GM12878 (cell line): ENCODE results near the gene GALK2. TPM values are rescaled to one million over a fixed set of nuclear protein-coding genes. Genes with fewer than 3 reads are reported as not detected.

Experiments
- ATAC-seq: fragments of 200-7000 bp; cut with Tn5 transposase; 3 replicates; pipeline ENCODE4 v1.9.1; 2020; ENCODE audit warnings: mild to moderate bottlenecking, moderate library complexity
- BruUV-seq: library from RNA; stranded (reverse); fragments of 400-500 nt; replicated peaks from 2 replicates; lab custom pipeline; 2021; lab: Mats Ljungman, UMichigan
- CTCF ChIA-PET: fragments of 300-600 bp; sonication (Branson Sonifier 250); formaldehyde crosslinking; extraction: SDS; loops from one replicate; lab custom pipeline; 2021; ENCODE audit warnings: inconsistent platforms; lab: Yijun Ruan, JAX
- POLR2A ChIA-PET: fragments of 350-600 bp; formaldehyde crosslinking; extraction: SDS; loops from one replicate; lab custom pipeline; 2021; ENCODE audit warnings: inconsistent platforms; lab: Charles Lee
- RAD21 ChIA-PET: fragments of 300-600 bp; sonication (Branson Sonifier 250); formaldehyde crosslinking; loops from one replicate; lab custom pipeline; 2023; ENCODE audit warnings: antibody characterized with exemption; ENCODE audit not compliant: unreplicated experiment; lab: Charles Lee
- SMC1A ChIA-PET: fragments of 300-600 bp; sonication (Branson Sonifier 250); formaldehyde crosslinking; loops from one replicate; lab custom pipeline; 2023; ENCODE audit not compliant: unreplicated experiment, uncharacterized antibody; lab: Charles Lee
- DNase-seq: peaks from one replicate; pipeline ENCODE4 v3.0.0-alpha.2; 2011; ENCODE audit warnings: low read depth, low spot score
- FAIRE-seq: peaks from 3 replicates; lab custom pipeline; 2011; peaks lifted over from hg19 to GRCh38; lab: Jason Lieb, UNC
- H2AFZ ChIP-seq: 2 replicates; pipeline ENCODE4 v1.6.0; 2011; ENCODE audit warnings: low read depth, low read length, control low read depth; ENCODE audit not compliant: control insufficient read depth
- H3K27ac ChIP-seq: 2 replicates; pipeline ENCODE4 v1.5.1; 2011; ENCODE audit warnings: control low read depth; ENCODE audit not compliant: control insufficient read depth, insufficient read depth
- H3K27me3 ChIP-seq, 2 experiments: replicated peaks in 1 of 2; 2 replicates each; pipeline versions ENCODE4 v1.6.0 to v1.6.1; 2011; ENCODE audit warnings: low read length in 1 of 2; ENCODE audit not compliant: control insufficient read depth in 2 of 2, insufficient read depth in 2 of 2
- H3K36me3 ChIP-seq, 2 experiments: 2 replicates each; pipeline ENCODE4 v1.5.1; 2011; ENCODE audit warnings: low read length in 1 of 2; ENCODE audit not compliant: control insufficient read depth in 2 of 2, insufficient read depth in 2 of 2
- H3K4me1 ChIP-seq: 2 replicates; pipeline ENCODE4 v1.6.1; 2011; ENCODE audit warnings: mild to moderate bottlenecking, low read length, moderate library complexity, mixed read lengths; ENCODE audit not compliant: control insufficient read depth, insufficient read depth
- H3K4me2 ChIP-seq: 2 replicates; pipeline ENCODE4 v1.6.0; 2011; ENCODE audit warnings: control low read depth; ENCODE audit not compliant: control insufficient read depth, insufficient read depth
- H3K4me3 ChIP-seq: fragments of 200-600 bp; sonication (generic); 2 replicates; pipeline ENCODE4 v1.5.1; 2016
- H3K79me2 ChIP-seq: 2 replicates; pipeline ENCODE4 v1.6.0; 2011; ENCODE audit warnings: low read length; ENCODE audit not compliant: control insufficient read depth, insufficient read depth
- H3K9ac ChIP-seq: 2 replicates; pipeline ENCODE4 v1.8.0; 2011; ENCODE audit warnings: low read length, control low read depth, mixed read lengths; ENCODE audit not compliant: control insufficient read depth, insufficient read depth
- H3K9me3 ChIP-seq: replicated peaks from 3 replicates; pipeline ENCODE4 v1.5.1; 2011; ENCODE audit warnings: mild to moderate bottlenecking, low read length; ENCODE audit not compliant: control insufficient read depth, insufficient read depth
- H4K20me1 ChIP-seq: 2 replicates; pipeline ENCODE4 v1.6.0; 2011; ENCODE audit not compliant: control insufficient read depth, insufficient read depth
- BACH1 ChIP-seq: fragments of 450-650 bp; IDR thresholded peaks from 2 replicates; pipeline ENCODE4 v1.6.1; 2017; ENCODE audit warnings: mild to moderate bottlenecking, borderline replicate concordance
- CBX3 ChIP-seq: fragments of 200-600 bp; sonication (generic); IDR thresholded peaks from 2 replicates; pipeline ENCODE4 v1.6.1; 2016; ENCODE audit warnings: low read depth, borderline replicate concordance
- CEBPB ChIP-seq, 2 experiments: fragments of 150-350 bp in 1 of 2; IDR thresholded peaks; 2 replicates each; pipeline ENCODE4 v1.6.1; 2012 to 2014; ENCODE audit warnings: low read depth in 2 of 2, low read length in 2 of 2, borderline replicate concordance in 1 of 2, inconsistent platforms in 1 of 2
- ESRRA ChIP-seq: IDR thresholded peaks from 2 replicates; pipeline ENCODE4 v1.6.1; 2012; ENCODE audit warnings: mild to moderate bottlenecking, low read length, improper control_type of control experiment
- EZH2 ChIP-seq: IDR thresholded peaks from 2 replicates; pipeline ENCODE4 v1.6.1; 2012; ENCODE audit warnings: low read depth, mild to moderate bottlenecking, control low read depth, inconsistent platforms, low read length, borderline replicate concordance; ENCODE audit not compliant: control insufficient read depth
- MEF2A ChIP-seq: IDR thresholded peaks from 2 replicates; pipeline ENCODE4 v1.6.1; 2011; ENCODE audit warnings: low read depth, mild to moderate bottlenecking, low read length, moderate library complexity; ENCODE audit not compliant: insufficient read depth
- NR2C1 ChIP-seq: fragments of 450-650 bp; IDR thresholded peaks from 2 replicates; pipeline ENCODE4 v1.6.1; 2017; ENCODE audit warnings: antibody characterized with exemption, mild to moderate bottlenecking, moderate library complexity
- RFX5 ChIP-seq: IDR thresholded peaks from 2 replicates; pipeline ENCODE4 v1.6.1; 2011; ENCODE audit warnings: low read depth, low read length, improper control_type of control experiment
- SMARCA5 ChIP-seq: fragments of 450-650 bp; IDR thresholded peaks from 2 replicates; pipeline ENCODE4 v1.6.1; 2017; ENCODE audit warnings: mild to moderate bottlenecking
- SREBF1 ChIP-seq: IDR thresholded peaks from 2 replicates; pipeline ENCODE4 v1.6.1; 2012; ENCODE audit warnings: mild to moderate bottlenecking, low read length
- TAF1 ChIP-seq: IDR thresholded peaks from 2 replicates; pipeline ENCODE4 v1.6.1; 2011; ENCODE audit warnings: mild to moderate bottlenecking, low read depth, low read length, borderline replicate concordance
- WRNIP1 ChIP-seq: IDR thresholded peaks from 2 replicates; pipeline ENCODE4 v1.6.1; 2011; ENCODE audit warnings: low read depth, low read length, improper control_type of control experiment, borderline replicate concordance
- WGBS: methylation state at CpG from one replicate; pipeline ENCODE4 v1.1.6; 2016; ENCODE audit warnings: low lambda C conversion rate; ENCODE audit not compliant: insufficient replicate concordance, insufficient coverage; ENCODE audit errors: missing lambda C conversion rate; 5-methylcytosine and 5-hydroxymethylcytosine counted together
- in situ Hi-C: fragments of 300-500 bp; cut with MboI; formaldehyde crosslinking; loops from 9 replicates; pipeline ENCODE4 v1.14.3; 2018; ENCODE audit warnings: mixed read lengths
- intact Hi-C: fragments of 100-400 bp; cut with micrococcal nuclease; formaldehyde crosslinking; loops from one replicate; pipeline ENCODE4 v1.14.2; 2022; ENCODE audit not compliant: unreplicated experiment
- polyA plus RNA-seq, 11 experiments: library from polyadenylated mRNA; depleted of rRNA in 4 of 11; unstranded in 6 of 11; stranded (reverse) in 5 of 11; fragments of >200 nt; fragmentation: Nextera tagmentation in 4 of 11; fragmentation: Illumina TruSeq in 1 of 11; extraction: Ambion mirVana in 4 of 11; extraction: Trizol in 1 of 11; gene quantifications; 1 replicate in 1 of 11; 2 replicates in 10 of 11; pipeline versions ENCODE4 v1.2.1 to v1.2.3, GENCODE V29; 2011 to 2016; ENCODE audit warnings: inconsistent platforms in 2 of 11, missing spikeins in 2 of 11, low read depth in 1 of 11
- total RNA-seq, 4 experiments: library from RNA; depleted of rRNA in 3 of 4; stranded (reverse); fragments of >200 nt in 3 of 4; fragmentation: Illumina TruSeq in 1 of 4; extraction: Trizol in 1 of 4; gene quantifications; 2 replicates each; pipeline versions ENCODE4 v1.2.1 to v1.2.3, GENCODE V29; 2013 to 2021
- TF ChIP-seq, protein P1 (sequence below): IDR thresholded peaks from 2 replicates; pipeline ENCODE4 v1.6.1; 2012; ENCODE audit warnings: low read depth, low read length, improper control_type of control experiment
- TF ChIP-seq, protein P2 (sequence below): fragments of 450-650 bp; IDR thresholded peaks from 2 replicates; pipeline ENCODE4 v1.6.1; 2014; ENCODE audit warnings: mild to moderate bottlenecking
- TF ChIP-seq, protein P3 (sequence below): IDR thresholded peaks from 2 replicates; pipeline ENCODE4 v1.6.1; 2011; ENCODE audit warnings: low read depth, mild to moderate bottlenecking, low read length, moderate library complexity, borderline replicate concordance; ENCODE audit errors: extremely low read depth

Gene GALK2
- total and polyA plus RNA-seq, 10 of the 15 experiments (the other 5 are each of a cell fraction or from before 2014, with no cell fraction given): 11.9 to 26.7 (median 15.4) TPM

DNA sequence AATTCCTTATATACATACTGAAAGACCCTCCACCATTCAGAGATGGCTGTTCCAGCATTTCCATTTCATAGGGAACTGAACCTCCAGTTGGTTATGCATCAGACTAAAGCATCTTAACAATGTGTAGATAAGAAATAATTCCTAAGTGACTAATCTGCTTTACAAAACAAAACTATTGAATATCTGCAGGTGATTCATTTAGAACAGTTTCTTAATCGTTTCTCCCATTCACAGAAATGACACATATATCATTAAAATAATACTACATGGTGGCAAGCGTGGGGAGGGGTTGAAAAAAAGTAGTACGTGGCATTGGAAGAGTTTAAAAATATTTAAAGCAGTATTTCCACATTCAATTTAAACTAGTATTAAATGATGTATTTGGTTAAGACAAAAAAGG lies 34.1 kb upstream of the GALK2 start (continued):
- TF ChIP-seq EZH2: no peak
- TF ChIP-seq RFX5: no peak

DNA sequence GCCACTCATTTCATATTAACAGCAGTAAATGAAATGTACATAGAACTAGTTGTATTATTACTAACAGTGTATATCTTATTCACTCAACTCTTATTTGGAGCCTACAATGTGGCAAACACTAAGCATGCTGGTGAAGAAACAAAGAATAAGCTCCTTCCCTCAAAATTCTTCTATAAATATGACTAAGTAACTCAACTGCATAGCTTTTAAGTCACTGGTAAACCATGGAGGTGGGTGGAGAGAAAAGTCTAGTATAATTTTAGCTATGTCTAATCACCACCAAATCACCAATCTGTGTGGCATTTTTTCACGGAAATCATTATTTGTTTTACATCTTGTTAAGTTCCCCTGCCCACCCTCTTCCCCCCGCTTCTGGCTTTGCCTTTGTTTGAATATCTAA lies 32.2 kb upstream of the GALK2 start:
- H4K20me1 ChIP-seq: no peaks in the 10 kb centered on the region
- ChIA-PET POLR2A (interaction anchor here (1.4 kb wide), 1 partner anchor 8 kb away, joined by 3 read pairs; no protein-coding TSS in a partner anchor), RAD21 (interaction anchor here (1.5 to 2.7 kb wide), 4 partner anchors 8 to 779 kb away, joined by 3 to 6 read pairs (median 3); no protein-coding TSS in a partner anchor)
- ATAC-seq: no peak
- intact Hi-C loops: no loop called here
- 91% methylated on average over 2 of the region's 2 CpGs for WGBS
- no peak overlapping the region for H2AFZ ChIP-seq
- no peaks in the 10 kb centered on the region for H3K27me3 ChIP-seq
- H3K4me2 ChIP-seq: no peak overlapping the region
- H3K79me2 ChIP-seq: no peaks in the 10 kb centered on the region
- no peak overlapping the region for H3K27ac ChIP-seq
- TF ChIP-seq SREBF1 (no peak), NR2C1 (no peak), CEBPB (IDR thresholded peaks at IDR 0.05; ENCODE audit: borderline replicate concordance in 1 of 2, low read depth in 2 of 2, low read length in 2 of 2) (no peak), SMARCA5 (no peak), MEF2A (no peak), CBX3 (no peak), TAF1 (no peak), ESRRA (no peak), BACH1 (no peak), WRNIP1 (no peak)
- TF ChIP-seq, protein P1, sequence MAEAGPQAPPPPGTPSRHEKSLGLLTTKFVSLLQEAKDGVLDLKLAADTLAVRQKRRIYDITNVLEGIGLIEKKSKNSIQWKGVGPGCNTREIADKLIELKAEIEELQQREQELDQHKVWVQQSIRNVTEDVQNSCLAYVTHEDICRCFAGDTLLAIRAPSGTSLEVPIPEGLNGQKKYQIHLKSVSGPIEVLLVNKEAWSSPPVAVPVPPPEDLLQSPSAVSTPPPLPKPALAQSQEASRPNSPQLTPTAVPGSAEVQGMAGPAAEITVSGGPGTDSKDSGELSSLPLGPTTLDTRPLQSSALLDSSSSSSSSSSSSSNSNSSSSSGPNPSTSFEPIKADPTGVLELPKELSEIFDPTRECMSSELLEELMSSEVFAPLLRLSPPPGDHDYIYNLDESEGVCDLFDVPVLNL: no peak
- TF ChIP-seq, protein P2, sequence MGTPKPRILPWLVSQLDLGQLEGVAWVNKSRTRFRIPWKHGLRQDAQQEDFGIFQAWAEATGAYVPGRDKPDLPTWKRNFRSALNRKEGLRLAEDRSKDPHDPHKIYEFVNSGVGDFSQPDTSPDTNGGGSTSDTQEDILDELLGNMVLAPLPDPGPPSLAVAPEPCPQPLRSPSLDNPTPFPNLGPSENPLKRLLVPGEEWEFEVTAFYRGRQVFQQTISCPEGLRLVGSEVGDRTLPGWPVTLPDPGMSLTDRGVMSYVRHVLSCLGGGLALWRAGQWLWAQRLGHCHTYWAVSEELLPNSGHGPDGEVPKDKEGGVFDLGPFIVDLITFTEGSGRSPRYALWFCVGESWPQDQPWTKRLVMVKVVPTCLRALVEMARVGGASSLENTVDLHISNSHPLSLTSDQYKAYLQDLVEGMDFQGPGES: no peak
- TF ChIP-seq, protein P3, sequence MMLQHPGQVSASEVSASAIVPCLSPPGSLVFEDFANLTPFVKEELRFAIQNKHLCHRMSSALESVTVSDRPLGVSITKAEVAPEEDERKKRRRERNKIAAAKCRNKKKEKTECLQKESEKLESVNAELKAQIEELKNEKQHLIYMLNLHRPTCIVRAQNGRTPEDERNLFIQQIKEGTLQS: no peak
- TF ChIP-seq, all 136 proteins: peak for 0
- H3K4me1 ChIP-seq: peaks cover 5% of the 10 kb centered on the region; the same call in 1 of the 2 replicates
- no peaks in the 10 kb centered on the region for H3K9me3 ChIP-seq
- H3K4me3 ChIP-seq: no peak overlapping the region
- in situ Hi-C loops: no loop called here
- no peak overlapping the region for H3K9ac ChIP-seq
- no peak for FAIRE-seq
- BruUV-seq: no TSS peak
- DNase-seq: no peak
- ChIA-PET SMC1A (interaction anchor here (0.9 to 1.9 kb wide), 4 partner anchors 8 to 280 kb away, joined by 3 to 9 read pairs (median 3); no protein-coding TSS in a partner anchor), CTCF (interaction anchor here (0.5 to 2.6 kb wide), 4 partner anchors 8 to 276 kb away, joined by 3 to 21 read pairs (median 5); no protein-coding TSS in a partner anchor)
- peaks cover 5 to 27% of the 10 kb centered on the region in 2 experiments; a peak in 3 of 4 replicates for H3K36me3 ChIP-seq
